Transverse colon (tissue), 4 donors: Measurements from ENCODE around the gene PACRG. TPM values are rescaled to one million over a fixed set of nuclear protein-coding genes. Genes with fewer than 3 reads are reported as not detected.

Experiments used
- DNase-seq: peaks from one replicate; pipeline ENCODE4 v3.0.0-alpha.2; 2019
- H3K27ac ChIP-seq, 4 donors: fragments of 200-600 bp; sonication (generic); 2 replicates each; pipeline ENCODE4 v1.5.1; 2016 to 2018; ENCODE audit warnings: inconsistent platforms in 4 of 4
- H3K27me3 ChIP-seq: fragments of 200-600 bp; sonication (generic); 2 replicates; pipeline ENCODE4 v1.5.1; 2017; ENCODE audit warnings: inconsistent platforms
- H3K36me3 ChIP-seq, 4 donors: fragments of 200-600 bp; sonication (generic); 2 replicates each; pipeline ENCODE4 v1.5.1; 2017 to 2019; ENCODE audit warnings: inconsistent platforms in 4 of 4
- H3K4me1 ChIP-seq, 4 donors: fragments of 200-600 bp; sonication (generic); 2 replicates each; pipeline ENCODE4 v1.5.1; 2017 to 2020; ENCODE audit warnings: inconsistent platforms in 4 of 4
- H3K4me3 ChIP-seq, 4 donors: fragments of 200-600 bp; sonication (generic); 1 replicate in 1 of 4; 2 replicates in 3 of 4; pipeline versions ENCODE4 v1.5.1 to v1.6.1; 2017 to 2019; ENCODE audit warnings: inconsistent platforms in 4 of 4
- H3K9me3 ChIP-seq, 2 donors: fragments of 200-600 bp; sonication (generic); 2 replicates each; pipeline ENCODE4 v1.5.1; 2017 to 2019; ENCODE audit warnings: inconsistent platforms in 2 of 2
- EP300 ChIP-seq: sonication (generic); formaldehyde crosslinking; IDR thresholded peaks from one replicate; pipeline ENCODE4 v1.6.1; 2017; ENCODE audit warnings: antibody characterized with exemption, low read depth
- POLR2A ChIP-seq: fragments of 450-650 bp; IDR thresholded peaks from one replicate; pipeline ENCODE4 v1.6.1; 2016; ENCODE audit warnings: antibody characterized with exemption, mild to moderate bottlenecking, moderate library complexity
- POLR2AphosphoS5 ChIP-seq, 3 donors: sonication (generic); formaldehyde crosslinking; IDR thresholded peaks; one replicate each; pipeline ENCODE4 v1.6.1; 2016; ENCODE audit warnings: antibody characterized with exemption in 3 of 3
- WGBS, 2 donors: methylation state at CpG; one replicate each; pipeline ENCODE4 v1.1.5; 2018; ENCODE audit warnings: low coverage in 1 of 2; 5-methylcytosine and 5-hydroxymethylcytosine counted together
- in situ Hi-C, 4 donors: fragments of 200-750 bp; cut with MboI; loops; one replicate each; pipeline versions ENCODE4 v1.15.0 to v1.15.1; 2017; ENCODE audit warnings: low sequenced_read_pairs in 3 of 4, low pct_ligation_motif_present in 1 of 4, low pct_unique_long_range_greater_than_20kb in 1 of 4
- intact Hi-C: fragments of 100-400 bp; cut with DNase I; formaldehyde crosslinking; loops from one replicate; pipeline ENCODE4 v1.15.1; 2023; ENCODE audit warnings: low total_unique reads
- total RNA-seq, 4 donors: library from RNA; depleted of rRNA; stranded (reverse); fragments of >200 nt; gene quantifications; one replicate each; pipeline ENCODE4 v1.1.0, GENCODE V29; 2016
- TF ChIP-seq, protein P1 (sequence below), 5 experiments: fragments of 200-600 bp in 3 of 5; fragments of 450-650 bp in 2 of 5; sonication (generic) in 3 of 5; IDR thresholded peaks; 1 replicate in 2 of 5; 2 replicates in 3 of 5; pipeline ENCODE4 v1.5.1; 2016 to 2017; ENCODE audit warnings: antibody characterized with exemption in 5 of 5, inconsistent platforms in 3 of 5, mild to moderate bottlenecking in 2 of 5, moderate library complexity in 1 of 5

Gene PACRG
- total RNA-seq, 4 donors from 2014 or later = 1.2 to 13.8 (median 1.4) TPM; not detected in 1

DNA sequence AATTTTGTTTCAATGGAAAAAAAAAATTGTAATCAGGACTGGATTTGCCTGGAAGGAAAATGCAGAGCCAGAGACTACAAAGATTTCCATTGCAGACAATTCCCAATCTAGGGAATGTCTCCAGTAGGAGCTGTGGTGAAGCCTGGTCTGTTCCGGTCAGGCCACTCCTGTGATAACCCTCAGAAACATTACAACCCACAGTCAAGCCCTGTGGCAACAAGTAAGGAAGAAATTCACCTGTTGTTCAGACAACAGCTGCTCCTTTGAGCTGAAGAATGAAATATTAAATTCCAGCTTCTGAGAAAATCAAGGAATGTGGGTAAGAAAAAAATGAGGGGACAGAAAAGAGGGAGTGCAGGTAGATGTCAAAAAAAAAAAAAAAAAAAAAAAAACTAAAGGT lies 8.2 kb upstream of the PACRG start:
- H3K4me1 ChIP-seq = peaks cover 0 to 6% (median 0%) of the 10 kb centered on the region in 4 donors
- TF ChIP-seq, protein P1, sequence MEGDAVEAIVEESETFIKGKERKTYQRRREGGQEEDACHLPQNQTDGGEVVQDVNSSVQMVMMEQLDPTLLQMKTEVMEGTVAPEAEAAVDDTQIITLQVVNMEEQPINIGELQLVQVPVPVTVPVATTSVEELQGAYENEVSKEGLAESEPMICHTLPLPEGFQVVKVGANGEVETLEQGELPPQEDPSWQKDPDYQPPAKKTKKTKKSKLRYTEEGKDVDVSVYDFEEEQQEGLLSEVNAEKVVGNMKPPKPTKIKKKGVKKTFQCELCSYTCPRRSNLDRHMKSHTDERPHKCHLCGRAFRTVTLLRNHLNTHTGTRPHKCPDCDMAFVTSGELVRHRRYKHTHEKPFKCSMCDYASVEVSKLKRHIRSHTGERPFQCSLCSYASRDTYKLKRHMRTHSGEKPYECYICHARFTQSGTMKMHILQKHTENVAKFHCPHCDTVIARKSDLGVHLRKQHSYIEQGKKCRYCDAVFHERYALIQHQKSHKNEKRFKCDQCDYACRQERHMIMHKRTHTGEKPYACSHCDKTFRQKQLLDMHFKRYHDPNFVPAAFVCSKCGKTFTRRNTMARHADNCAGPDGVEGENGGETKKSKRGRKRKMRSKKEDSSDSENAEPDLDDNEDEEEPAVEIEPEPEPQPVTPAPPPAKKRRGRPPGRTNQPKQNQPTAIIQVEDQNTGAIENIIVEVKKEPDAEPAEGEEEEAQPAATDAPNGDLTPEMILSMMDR (IDR thresholded peaks at IDR 0.05) = no peak
- TF ChIP-seq EP300 = no peak
- no peak for TF ChIP-seq POLR2AphosphoS5 (IDR thresholded peaks at IDR 0.05)
- no peak for TF ChIP-seq POLR2A
- in situ Hi-C loops = no loop called here
- no peak for DNase-seq
- H3K9me3 ChIP-seq = no peaks in the 10 kb centered on the region
- no peak overlapping the region for H3K27ac ChIP-seq
- 74 to 100% methylated on average over 1 of the region's 1 CpG for WGBS, 2 donors
- intact Hi-C loops = no loop called here
- no peak overlapping the region for H3K4me3 ChIP-seq
- H3K36me3 ChIP-seq = no peaks in the 10 kb centered on the region
- H3K27me3 ChIP-seq = no peaks in the 10 kb centered on the region

DNA sequence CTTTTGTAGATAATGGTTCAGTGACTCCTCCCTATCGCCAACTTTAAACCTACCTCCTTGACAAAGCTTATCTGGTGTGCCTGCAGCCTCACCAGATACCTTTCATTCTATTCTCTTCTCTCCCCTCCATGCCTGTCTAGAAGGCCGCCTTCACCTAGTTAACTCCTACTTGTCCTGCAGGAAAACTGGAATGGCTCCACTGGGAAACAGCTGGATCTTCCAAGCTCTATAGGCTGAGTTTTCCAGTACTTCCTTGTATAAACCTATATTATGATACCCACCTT lies 6.4 kb upstream of the PACRG start:
- intact Hi-C loops (no loop called here), in situ Hi-C loops (no loop called here)
- TF ChIP-seq, protein P1 (IDR thresholded peaks at IDR 0.05) = no peak
- TF ChIP-seq POLR2A = no peak
- TF ChIP-seq POLR2AphosphoS5 (IDR thresholded peaks at IDR 0.05) = no peak
- no peak for TF ChIP-seq EP300
- no peaks in the 10 kb centered on the region for H3K27me3 ChIP-seq
- WGBS, 2 donors = 94 to 97% methylated on average over 2 of the region's 2 CpGs
- H3K27ac ChIP-seq = no peak overlapping the region
- no peak overlapping the region for H3K4me3 ChIP-seq
- peaks cover 0 to 24% (median 8%) of the 10 kb centered on the region in 4 donors for H3K4me1 ChIP-seq
- DNase-seq = no peak
- no peaks in the 10 kb centered on the region for H3K9me3 ChIP-seq
- H3K36me3 ChIP-seq = no peaks in the 10 kb centered on the region

DNA sequence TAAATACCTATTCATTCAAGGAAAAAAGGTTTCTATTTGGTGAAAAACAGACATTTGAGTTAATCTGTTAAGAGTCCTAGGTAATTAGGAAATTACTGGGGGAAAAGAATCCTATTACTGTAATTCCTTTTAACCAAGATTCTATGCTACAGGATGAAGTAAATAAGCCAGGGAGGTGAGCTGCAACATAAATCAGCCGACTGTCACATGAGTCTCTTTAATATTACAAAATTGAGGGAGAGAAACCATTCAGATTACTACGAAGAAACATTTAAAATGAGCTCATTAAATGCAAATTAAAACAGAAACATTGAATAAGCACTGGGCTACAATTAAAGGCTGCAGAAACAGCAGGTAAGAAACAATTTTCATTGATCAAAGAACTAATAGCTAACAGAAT lies 5.5 kb upstream of the PACRG start:
- intact Hi-C loops = no loop called here
- TF ChIP-seq, protein P1 (IDR thresholded peaks at IDR 0.05) = no peak
- TF ChIP-seq POLR2AphosphoS5 (IDR thresholded peaks at IDR 0.05) = no peak
- Histone ChIP-seq H3K27me3 (no peaks in the 10 kb centered on the region), H3K36me3 (no peaks in the 10 kb centered on the region), H3K4me3 (no peak overlapping the region), H3K4me1 (peaks cover 0 to 30% (median 11%) of the 10 kb centered on the region in 4 donors), H3K27ac (no peak overlapping the region), H3K9me3 (no peaks in the 10 kb centered on the region)
- WGBS, 2 donors = 72 to 88% methylated on average over 2 of the region's 2 CpGs
- in situ Hi-C loops = no loop called here
- DNase-seq = no peak

DNA sequence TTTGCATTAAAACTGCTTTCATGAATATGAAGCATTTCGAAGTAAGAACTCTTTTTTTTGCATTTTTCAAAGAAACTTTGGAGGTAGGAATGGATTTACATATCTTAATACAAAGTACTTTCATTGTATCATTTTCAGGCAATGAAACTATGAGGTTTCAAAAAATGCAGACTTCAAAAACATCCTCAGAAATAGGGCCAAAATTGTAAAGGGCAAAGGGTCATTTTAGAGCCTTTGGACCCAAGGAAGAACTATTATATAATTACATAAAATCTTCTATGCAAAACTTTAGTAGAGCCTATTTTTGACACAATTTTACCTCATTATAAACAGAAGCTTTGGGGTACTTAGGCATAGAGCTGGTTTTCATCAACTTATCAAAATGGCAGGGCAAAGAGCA lies 5.1 kb upstream of the PACRG start:
- H3K4me1 ChIP-seq = peaks cover 0 to 30% (median 11%) of the 10 kb centered on the region in 4 donors
- no peaks in the 10 kb centered on the region for H3K36me3 ChIP-seq
- in situ Hi-C loops = no loop called here
- no peak overlapping the region for H3K27ac ChIP-seq
- H3K4me3 ChIP-seq = no peak overlapping the region
- intact Hi-C loops = no loop called here
- 77% methylated on average over 1 of the region's 1 CpG for WGBS, 2 donors
- no peak for DNase-seq
- H3K9me3 ChIP-seq = no peaks in the 10 kb centered on the region
- TF ChIP-seq EP300 = no peak
- TF ChIP-seq POLR2A = no peak
- TF ChIP-seq, protein P1 (IDR thresholded peaks at IDR 0.05) = no peak
- TF ChIP-seq POLR2AphosphoS5 (IDR thresholded peaks at IDR 0.05) = no peak
- H3K27me3 ChIP-seq = no peaks in the 10 kb centered on the region
